GM18505 (cell line): ENCODE data around the gene YPEL2.
"Not testable (repeated sequence)": the region's sequence is repeated elsewhere in the genome, so short reads cannot be mapped to it uniquely, and the experiment has no call there.

Source experiments
- ATAC-seq: cut with Tn5 transposase; IDR thresholded peaks from one replicate; pipeline ENCODE4 v1.9.1; 2021; ENCODE audit not compliant: unreplicated experiment
- POLR2A ChIP-seq: IDR thresholded peaks from 4 replicates; pipeline ENCODE4 v1.6.1; 2011; ENCODE audit warnings: borderline replicate concordance; ENCODE audit not compliant: insufficient read depth, insufficient read length; ENCODE audit errors: extremely low read depth

The YPEL2 gene, protein sequence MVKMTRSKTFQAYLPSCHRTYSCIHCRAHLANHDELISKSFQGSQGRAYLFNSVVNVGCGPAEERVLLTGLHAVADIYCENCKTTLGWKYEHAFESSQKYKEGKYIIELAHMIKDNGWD

DNA sequence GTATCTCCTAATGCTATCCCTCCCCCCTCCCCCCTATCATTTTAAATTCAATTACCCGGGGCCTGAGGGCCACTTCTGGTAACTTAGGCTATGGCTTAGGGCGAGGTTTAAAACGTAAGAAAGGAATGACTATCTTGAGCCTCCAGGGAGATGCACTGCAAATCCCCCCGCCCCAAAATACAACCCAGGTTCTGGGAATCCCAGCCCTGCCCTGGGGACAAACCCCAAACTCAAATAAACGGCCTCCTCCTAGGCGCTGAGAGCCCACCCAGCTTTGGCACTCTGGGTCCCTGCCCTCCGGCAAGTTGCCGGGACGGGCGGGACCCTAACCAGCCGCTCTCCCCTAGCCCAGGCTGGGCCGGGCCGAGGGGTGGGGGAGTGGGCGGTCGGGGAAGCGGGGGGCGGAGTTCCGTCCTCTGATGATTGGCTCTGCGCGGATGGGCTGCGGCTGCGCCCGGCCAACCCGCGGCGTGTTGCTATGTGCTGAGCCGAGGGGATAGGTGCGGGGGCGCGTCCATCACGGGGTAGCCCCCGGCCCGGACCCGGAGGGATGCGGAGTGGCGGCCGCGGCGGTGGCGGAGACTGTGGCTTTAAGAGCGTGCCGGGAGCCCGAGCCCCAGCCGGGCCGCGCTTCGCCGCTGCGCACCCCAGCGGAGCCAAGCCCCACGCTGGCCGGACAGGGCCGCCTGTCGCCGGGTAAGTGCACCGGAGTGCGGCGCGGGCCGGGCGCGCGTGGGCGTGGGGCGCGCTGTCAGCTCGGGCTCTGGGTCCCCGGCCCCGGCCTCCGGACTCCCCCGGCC lies at the start of gene YPEL2:
Gene YPEL2 (plus strand): TSS at position 527 of the 800 bp plus-strand sequence. CDS start 21,755 bp downstream, outside the sequence.
- ATAC-seq: peak; percentile 89
- TF ChIP-seq POLR2A: peak; percentile 27

GRCh38 chr17:59284317-59284716 lies 47.1 kb upstream of the YPEL2 start:
- no peak for ATAC-seq
- TF ChIP-seq POLR2A: no peak

GRCh38 chr17:59287452-59287851 lies 44.0 kb upstream of the YPEL2 start:
- no peak for TF ChIP-seq POLR2A
- ATAC-seq: no peak

- TF ChIP-seq POLR2A: no peak
- no peak for ATAC-seq
Measured at GRCh38 chr17:59287891-59288290, 43.6 kb upstream of the YPEL2 start.

GRCh38 chr17:59289981-59290301 lies 41.5 kb upstream of the YPEL2 start:
- no peak for ATAC-seq
- TF ChIP-seq POLR2A: no peak

DNA sequence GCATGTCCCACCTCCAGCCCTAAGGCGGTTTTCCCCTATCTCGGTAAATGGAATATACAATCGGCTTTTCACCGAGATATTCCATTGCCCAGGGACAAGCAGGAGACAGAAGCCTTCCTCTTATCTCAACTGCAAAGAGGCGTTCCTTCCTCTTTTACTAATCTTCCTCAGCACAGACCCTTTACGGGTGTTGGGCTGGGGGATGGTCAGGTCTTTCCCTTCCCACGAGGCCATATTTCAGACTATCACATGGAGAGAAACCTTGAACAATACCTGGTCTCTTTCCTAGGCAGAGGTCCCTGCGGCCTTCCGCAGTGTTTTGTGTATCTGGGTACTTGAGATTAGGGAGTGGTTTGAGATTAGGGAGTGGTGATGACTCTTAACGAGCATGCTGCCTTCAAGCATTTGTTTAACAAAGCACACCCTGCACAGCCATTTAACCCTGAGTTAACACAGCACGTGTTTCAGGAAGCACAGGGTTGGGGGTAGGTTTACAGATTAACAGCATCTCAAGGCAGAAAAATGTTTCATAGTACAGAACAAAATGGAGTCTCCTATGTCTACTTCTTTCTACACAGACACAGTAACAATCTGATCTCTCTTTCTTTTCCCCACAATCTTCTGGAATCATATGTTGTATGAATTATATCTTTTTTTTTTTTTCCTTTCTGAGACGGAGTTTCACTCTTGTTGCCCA lies 41.0 kb upstream of the YPEL2 start:
- not testable (repeated sequence) for ATAC-seq

- no peak for ATAC-seq
- no peak for TF ChIP-seq POLR2A
Measured at GRCh38 chr17:59292174-59292523, 39.3 kb upstream of the YPEL2 start.

DNA sequence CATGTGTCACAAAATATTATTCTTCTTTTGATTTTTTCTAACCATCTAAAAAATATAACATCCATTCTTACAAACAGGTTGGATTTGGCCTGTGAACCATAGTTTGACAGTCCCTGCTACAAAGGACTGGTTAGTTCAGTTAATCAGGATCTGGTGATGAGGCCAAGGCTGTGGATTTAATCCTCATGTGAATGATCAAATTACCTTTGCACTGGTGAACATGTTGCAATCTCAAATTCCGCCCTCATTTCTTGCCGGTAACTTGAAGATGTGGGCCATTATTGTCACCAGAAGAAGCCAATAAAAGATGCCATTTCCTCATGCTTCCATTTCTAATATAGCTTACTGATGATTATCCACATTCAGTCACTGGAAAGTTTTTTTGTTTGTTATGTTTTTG lies 35.3 kb upstream of the YPEL2 start:
- no peak for ATAC-seq
- TF ChIP-seq POLR2A: no peak

- no peak for TF ChIP-seq POLR2A
- no peak for ATAC-seq
Measured at GRCh38 chr17:59298521-59298920, 32.9 kb upstream of the YPEL2 start.

- ATAC-seq: no peak
- TF ChIP-seq POLR2A: no peak
Measured at GRCh38 chr17:59299400-59300092, 31.9 kb upstream of the YPEL2 start.

GRCh38 chr17:59300941-59301340 lies 30.5 kb upstream of the YPEL2 start:
- ATAC-seq: no peak
- no peak for TF ChIP-seq POLR2A

- no peak for TF ChIP-seq POLR2A
- no peak for ATAC-seq
Measured at GRCh38 chr17:59304811-59305210, 26.6 kb upstream of the YPEL2 start.

DNA sequence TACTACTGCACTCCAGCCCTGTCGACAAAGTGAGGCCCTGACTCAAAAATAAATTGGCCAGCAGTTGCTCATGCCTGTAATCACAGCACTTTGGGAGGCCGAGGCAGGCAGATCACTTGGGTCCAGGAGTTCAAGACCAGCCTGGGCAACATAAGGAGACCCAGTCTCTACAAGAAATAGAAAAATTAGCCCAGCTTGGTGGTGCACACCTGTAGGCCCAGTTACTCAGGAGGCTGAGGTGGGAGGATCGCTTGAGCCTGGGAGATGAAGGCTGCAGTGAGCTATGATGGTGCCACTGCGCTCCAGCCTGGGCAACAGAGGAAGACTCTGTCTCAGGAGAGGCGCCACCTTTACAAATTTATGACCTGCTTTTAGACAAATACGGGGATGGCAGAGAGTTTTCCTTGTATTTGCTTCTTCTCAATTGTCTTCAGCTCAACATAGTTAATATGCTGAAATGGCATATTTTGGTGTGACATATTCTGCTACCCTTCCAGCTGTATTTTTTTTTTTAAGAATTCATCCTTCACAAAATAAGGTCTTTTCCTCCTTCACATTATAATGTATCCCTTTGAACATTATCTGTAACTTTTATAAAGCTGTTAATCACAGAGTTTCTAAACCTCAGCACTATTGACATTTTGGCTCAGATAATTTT lies 21.1 kb upstream of the YPEL2 start:
- TF ChIP-seq POLR2A: no peak

DNA sequence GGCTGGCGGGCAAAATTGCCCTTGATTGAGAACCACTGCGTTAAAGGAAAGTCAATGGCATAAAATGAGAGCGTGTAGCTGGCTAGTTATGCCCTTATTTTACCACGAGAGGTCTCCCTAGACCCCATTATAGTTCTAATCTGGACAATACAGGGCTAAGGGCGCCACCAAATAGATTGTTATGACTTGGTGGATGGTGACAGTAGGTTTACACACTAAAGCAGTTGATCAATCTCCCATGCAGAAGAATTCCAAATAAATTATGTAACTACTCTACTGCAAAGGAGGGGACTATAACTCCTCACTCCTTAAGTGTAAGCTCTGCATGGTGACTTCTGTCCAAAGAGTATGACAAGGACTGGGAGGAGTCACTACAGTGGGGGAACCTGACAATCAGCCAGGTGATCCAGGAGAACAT lies 20.4 kb upstream of the YPEL2 start:
- ATAC-seq: no peak
- TF ChIP-seq POLR2A: no peak

More for the DNA sequence above, 21.1 kb upstream of the YPEL2 start:
- no peak for ATAC-seq

DNA sequence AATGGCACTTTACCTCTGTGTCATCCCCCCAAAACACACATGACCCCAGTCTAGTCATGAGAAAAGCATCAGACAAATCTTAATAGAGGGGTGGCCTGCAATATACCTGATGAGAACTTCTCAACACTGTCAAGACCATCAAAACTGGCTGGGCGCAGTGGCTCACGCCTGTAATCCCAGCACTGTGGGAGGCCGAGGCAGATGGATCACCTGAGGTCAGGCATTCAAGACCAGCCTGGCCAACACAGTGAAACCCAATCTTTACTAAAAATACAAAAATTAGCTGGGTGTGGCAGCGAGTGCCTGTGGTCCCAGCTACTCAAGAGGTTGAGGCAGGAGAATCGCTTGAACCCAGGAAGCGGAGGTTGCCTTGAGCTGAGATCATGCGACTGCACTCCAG lies 19.9 kb upstream of the YPEL2 start:
- ATAC-seq: not testable (repeated sequence)
